Mammary epithelial cell (primary cell): ENCODE measurements around the gene ECM1.

Experiments
- CTCF ChIP-seq, 2 donors: IDR thresholded peaks in 1 of 2; conservative IDR thresholded peaks in 1 of 2; 2 replicates each; pipeline ENCODE4 v1.5.1; 2011 to 2012; ENCODE audit warnings: inconsistent platforms in 2 of 2, low read length in 2 of 2, mild to moderate bottlenecking in 2 of 2, control low read depth in 1 of 2, low read depth in 1 of 2; ENCODE audit not compliant: insufficient read depth in 1 of 2; ENCODE audit errors: extremely low read depth in 1 of 2
- EZH2 ChIP-seq: IDR thresholded peaks from 2 replicates; pipeline ENCODE4 v1.6.1; 2012; ENCODE audit warnings: low read length, inconsistent platforms, borderline replicate concordance

- TF ChIP-seq CTCF (conservative IDR thresholded peaks at IDR 0.05 in 1 of 2, IDR thresholded peaks at IDR 0.05 in 1 of 2; ENCODE audit: extremely low read depth in 1 of 2, insufficient read depth in 1 of 2, low read depth in 1 of 2, low read length in 2 of 2) (no peak), EZH2 (no peak)
Observed at GRCh38 chr1:150525348-150525747, 17.4 kb downstream of the ECM1 start.
